GM23248 (cell line): Measurements from ENCODE around the gene GMEB2.

Experiments used
- EZH2 ChIP-seq: fragments of 200-600 bp; sonication (generic); IDR thresholded peaks from 2 replicates; pipeline ENCODE4 v1.6.1; 2018; ENCODE audit warnings: antibody characterized with exemption, mild to moderate bottlenecking; ENCODE audit not compliant: insufficient read depth, poor library complexity, severe bottlenecking
- EZH2phosphoT487 ChIP-seq: fragments of 200-600 bp; sonication (generic); IDR thresholded peaks from 2 replicates; pipeline ENCODE4 v1.6.1; 2018; ENCODE audit warnings: antibody characterized with exemption, moderate library complexity, mild to moderate bottlenecking, low read depth; ENCODE audit not compliant: insufficient read depth

DNA sequence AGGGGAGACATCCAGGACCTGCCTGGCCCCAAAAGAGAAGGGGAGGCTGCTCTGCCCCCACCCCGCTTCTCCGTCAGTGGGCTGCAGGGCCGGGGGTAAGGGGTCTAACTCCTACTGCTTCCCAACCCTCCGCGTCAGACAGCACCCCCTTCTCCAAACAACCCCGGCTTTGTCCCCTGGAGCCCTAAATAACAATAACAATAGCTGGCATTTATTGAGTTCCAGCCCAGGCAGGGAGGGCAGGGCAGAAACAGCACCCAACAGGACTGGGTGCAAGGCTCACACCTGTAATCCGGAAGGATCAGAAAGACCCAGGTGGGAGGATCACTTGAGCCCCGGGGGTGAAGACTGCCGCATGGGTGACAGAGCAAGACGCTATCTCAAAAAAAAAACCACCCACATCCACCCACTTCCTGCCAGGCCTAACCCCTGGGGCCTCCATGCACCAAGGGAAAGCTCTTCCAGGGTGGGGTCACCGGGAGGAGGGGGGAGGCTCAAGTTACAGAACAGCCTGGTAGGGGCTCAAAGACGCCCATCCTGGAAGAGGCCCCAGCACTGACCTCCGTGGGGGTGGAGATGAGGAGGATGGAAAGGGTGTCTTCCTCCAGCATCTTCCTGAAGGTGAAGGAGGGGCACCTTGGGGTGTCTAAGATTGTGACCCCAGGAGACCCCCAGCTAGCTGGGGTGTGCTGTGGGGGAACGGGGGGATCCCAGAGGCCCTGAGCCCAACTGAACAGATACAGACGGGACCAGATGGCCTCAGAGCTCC is 74.2 kb downstream of the GMEB2 start:
- TF ChIP-seq EZH2phosphoT487 (no peak), EZH2 (no peak)
